NCI-H460 (cell line): ENCODE results near the gene ARAP1. TPM values are rescaled to one million over a fixed set of nuclear protein-coding genes. Genes with fewer than 3 reads are reported as not detected.

Experiments used
- DNase-seq: peaks from one replicate; pipeline ENCODE4 v3.0.0-alpha.2; 2016; ENCODE audit warnings: low read depth; ENCODE audit errors: extremely low read depth
- total RNA-seq: library from RNA; depleted of rRNA; stranded (reverse); fragments of >200 nt; shearing (Covaris generic); gene quantifications from 2 replicates; pipeline ENCODE4 v1.2.3, GENCODE V29; 2014

Gene ARAP1
- total RNA-seq, 1 experiment from 2014 or later = 20.0 TPM

- DNase-seq = no peak
These were observed 25.7 kb downstream of the ARAP1 start for GRCh38 chr11:72726266-72727220.

- DNase-seq = no peak
These were observed 26.5 kb downstream of the ARAP1 start for GRCh38 chr11:72725724-72726028.

GRCh38 chr11:72724851-72725723 is 27.1 kb downstream of the ARAP1 start:
- DNase-seq = peak; percentile 68

GRCh38 chr11:72724021-72724551 is 28.1 kb downstream of the ARAP1 start:
- no peak for DNase-seq

- DNase-seq = no peak
These were observed 28.7 kb downstream of the ARAP1 start for GRCh38 chr11:72723508-72723907.

- DNase-seq = peak; percentile 80
These were observed 30.0 kb downstream of the ARAP1 start for GRCh38 chr11:72722050-72722748.

- no peak for DNase-seq
These were observed 30.5 kb downstream of the ARAP1 start for GRCh38 chr11:72721689-72722049.

- no peak for DNase-seq
These were observed 30.9 kb downstream of the ARAP1 start for GRCh38 chr11:72721276-72721675.

GRCh38 chr11:72720784-72721183 is 31.4 kb downstream of the ARAP1 start:
- no peak for DNase-seq

- DNase-seq = no peak
These were observed 32.2 kb downstream of the ARAP1 start for GRCh38 chr11:72720047-72720446.

GRCh38 chr11:72719551-72719950 is 32.7 kb downstream of the ARAP1 start:
- DNase-seq = no peak

GRCh38 chr11:72719144-72719543 is 33.1 kb downstream of the ARAP1 start:
- no peak for DNase-seq

- DNase-seq = no peak
These were observed 34.1 kb downstream of the ARAP1 start for GRCh38 chr11:72718101-72718501.

- DNase-seq = no peak
These were observed 35.3 kb downstream of the ARAP1 start for GRCh38 chr11:72716788-72717435.

GRCh38 chr11:72716290-72716689 is 35.9 kb downstream of the ARAP1 start:
- no peak for DNase-seq

GRCh38 chr11:72712841-72713240 is 39.4 kb downstream of the ARAP1 start:
- DNase-seq = no peak

GRCh38 chr11:72712168-72712751 is 39.9 kb downstream of the ARAP1 start:
- DNase-seq = no peak

GRCh38 chr11:72711141-72711540 is 41.1 kb downstream of the ARAP1 start:
- no peak for DNase-seq

- DNase-seq = no peak
These were observed 41.9 kb downstream of the ARAP1 start for GRCh38 chr11:72710278-72710677.
